K562 (cell line): ENCODE results near the gene CKAP5. TPM values are rescaled to one million over a fixed set of nuclear protein-coding genes. Genes with fewer than 3 reads are reported as not detected.

Experiments used
- ATAC-seq: fragments of 200-7000 bp; cut with Tn5 transposase; 3 replicates; pipeline ENCODE4 v1.9.1; 2020; ENCODE audit warnings: moderate library complexity
- BruUV-seq: library from RNA; stranded (reverse); fragments of 400-500 nt; replicated peaks from 2 replicates; lab custom pipeline; 2021; lab: Mats Ljungman, UMichigan
- CTCF ChIA-PET: fragments of 300-600 bp; formaldehyde crosslinking; extraction: SDS; loops from one replicate; lab custom pipeline; 2021; ENCODE audit warnings: low intra/inter-chr PET ratio; lab: Yijun Ruan, JAX
- POLR2A ChIA-PET: fragments of 300-600, 350-650 bp; sonication (Branson Sonifier 250); formaldehyde crosslinking; extraction: SDS; loops from one replicate; lab custom pipeline; 2021; ENCODE audit warnings: antibody characterized with exemption, inconsistent platforms; lab: Yijun Ruan, JAX
- DNase-seq, 4 experiments: peaks; one replicate each; pipeline versions ENCODE4 v3.0.0 to v3.0.0-alpha.2; 2011 to 2018; ENCODE audit warnings: low spot score in 3 of 4, mixed read lengths in 3 of 4; ENCODE audit errors: extremely low read depth in 1 of 4
- FAIRE-seq: peaks from 2 replicates; lab custom pipeline; 2011; peaks lifted over from hg19 to GRCh38; lab: Jason Lieb, UNC
- H2AFZ ChIP-seq: 2 replicates; pipeline ENCODE4 v1.6.0; 2011; ENCODE audit warnings: low read depth, low read length, control low read depth, inconsistent platforms
- H3K27ac ChIP-seq: fragments of 200-600 bp; 3 replicates; pipeline ENCODE4 v1.8.0; 2011; ENCODE audit warnings: low read depth, mild to moderate bottlenecking, control low read depth, inconsistent platforms, low read length, moderate library complexity, mixed read lengths; ENCODE audit errors: extremely low read depth
- H3K27me3 ChIP-seq, 2 experiments: fragments of 300-600 bp in 1 of 2; 2 replicates in 1 of 2; 3 replicates in 1 of 2; pipeline versions ENCODE4 v1.6.0 to v1.8.0; 2011; ENCODE audit warnings: inconsistent platforms in 2 of 2, low read length in 2 of 2, mild to moderate bottlenecking in 1 of 2, mixed read lengths in 1 of 2, moderate library complexity in 1 of 2; ENCODE audit not compliant: control insufficient read depth in 2 of 2, insufficient read depth in 2 of 2
- H3K36me3 ChIP-seq: fragments of 300-600 bp; 3 replicates; pipeline ENCODE4 v1.8.0; 2011; ENCODE audit warnings: mild to moderate bottlenecking, low read length, inconsistent platforms; ENCODE audit not compliant: control insufficient read depth, insufficient read depth
- H3K4me1 ChIP-seq, 2 experiments: fragments of 200-600 bp in 1 of 2; replicated peaks in 1 of 2; 2 replicates in 1 of 2; 3 replicates in 1 of 2; pipeline versions ENCODE4 v1.5.1 to v1.8.0; 2011; ENCODE audit warnings: inconsistent platforms in 2 of 2, low read length in 2 of 2, mild to moderate bottlenecking in 1 of 2, mixed read lengths in 1 of 2, moderate library complexity in 1 of 2; ENCODE audit not compliant: control insufficient read depth in 2 of 2, insufficient read depth in 2 of 2
- H3K4me2 ChIP-seq: 2 replicates; pipeline ENCODE4 v1.6.1; 2011; ENCODE audit warnings: low read length, control low read depth, inconsistent platforms, mixed read lengths; ENCODE audit not compliant: insufficient read depth
- H3K4me3 ChIP-seq: fragments of 200-600 bp; sonication (generic), shearing (Covaris generic); 2 replicates; pipeline ENCODE4 v1.5.1; 2016; ENCODE audit warnings: control low read depth, inconsistent platforms
- H3K79me2 ChIP-seq: fragments of 200-600 bp; 3 replicates; pipeline ENCODE4 v1.8.0; 2011; ENCODE audit warnings: low read length, inconsistent platforms; ENCODE audit not compliant: control insufficient read depth, insufficient read depth
- H3K9ac ChIP-seq, 2 experiments: 2 replicates each; pipeline versions ENCODE4 v1.6.0 to v1.6.1; 2011; ENCODE audit warnings: low read depth in 2 of 2, low read length in 2 of 2, control low read depth in 1 of 2, inconsistent platforms in 1 of 2, mild to moderate bottlenecking in 1 of 2, mixed read lengths in 1 of 2; ENCODE audit not compliant: insufficient read depth in 1 of 2
- H3K9me1 ChIP-seq: one replicate; pipeline ENCODE4 v1.6.0; 2011; ENCODE audit warnings: inconsistent platforms, mild to moderate bottlenecking, low read length, moderate library complexity; ENCODE audit not compliant: control insufficient read depth, insufficient read depth
- H3K9me3 ChIP-seq: replicated peaks from 2 replicates; pipeline ENCODE4 v1.5.1; 2011; ENCODE audit warnings: low read depth, low read length, inconsistent platforms; ENCODE audit not compliant: control insufficient read depth, insufficient read depth
- H4K20me1 ChIP-seq: replicated peaks from 2 replicates; pipeline ENCODE4 v1.6.1; 2011; ENCODE audit warnings: low read length, inconsistent platforms, mixed read lengths; ENCODE audit not compliant: control insufficient read depth, insufficient read depth
- CEBPZ ChIP-seq: fragments of 150-350 bp; IDR thresholded peaks from 2 replicates; pipeline ENCODE4 v1.6.1; 2014; ENCODE audit warnings: low read depth, mild to moderate bottlenecking, low read length, borderline replicate concordance
- EGR1 ChIP-seq: fragments of 450-650 bp; conservative IDR thresholded peaks from 2 replicates; pipeline ENCODE4 v1.6.1; 2017; ENCODE audit warnings: mild to moderate bottlenecking
- ZNF217 ChIP-seq: sonication (generic); formaldehyde crosslinking; IDR thresholded peaks from 2 replicates; pipeline ENCODE4 v1.8.0; 2022; ENCODE audit warnings: mild to moderate bottlenecking, missing genetic modification reagents
- WGBS: fragments of 100-300 bp; shearing (Covaris generic); methylation state at CpG from one replicate; pipeline ENCODE4 v1.1.6; 2016; ENCODE audit warnings: low coverage, mixed read lengths; ENCODE audit not compliant: insufficient coverage; ENCODE audit errors: missing lambda C conversion rate; 5-methylcytosine and 5-hydroxymethylcytosine counted together
- in situ Hi-C: fragments of 300-500 bp; cut with MboI; formaldehyde crosslinking; loops from 4 replicates; pipeline ENCODE4 v1.15.0; 2018; ENCODE audit warnings: inconsistent platforms, mixed read lengths
- intact Hi-C: fragments of 100-400 bp; cut with micrococcal nuclease; formaldehyde crosslinking; loops from 2 replicates; pipeline ENCODE4 v1.14.2; 2022
- polyA plus RNA-seq, 8 experiments: library from polyadenylated mRNA; depleted of rRNA in 4 of 8; stranded (reverse) in 5 of 8; unstranded in 3 of 8; fragments of >200 nt; fragmentation: Nextera tagmentation in 2 of 8; fragmentation: Illumina TruSeq in 1 of 8; extraction: Ambion mirVana in 2 of 8; extraction: Trizol in 1 of 8; gene quantifications; 2 replicates each; pipeline versions ENCODE4 v1.2.1 to v1.2.3, GENCODE V29; 2011 to 2014; ENCODE audit warnings: inconsistent platforms in 1 of 8, missing spikeins in 1 of 8
- total RNA-seq, 7 experiments: library from RNA; depleted of rRNA in 6 of 7; stranded (reverse); fragments of >200 nt in 6 of 7; fragmentation: Illumina TruSeq in 2 of 7; extraction: Trizol in 2 of 7; gene quantifications; 2 replicates each; pipeline versions ENCODE4 v1.2.1 to v1.2.3, GENCODE V29; 2011 to 2021; ENCODE audit warnings: low replicate concordance in 1 of 7

Gene CKAP5
- total and polyA plus RNA-seq, 9 of the 15 experiments (the other 6 are each of a cell fraction or from before 2014, with no cell fraction given), result 60.1 to 239 (median 139) TPM

- Histone ChIP-seq H3K9me1 (no peaks in the 10 kb centered on the region), H3K4me3 (no peak overlapping the region), H4K20me1 (no peaks in the 10 kb centered on the region), H3K27me3 (no peaks in the 10 kb centered on the region), H3K4me2 (no peak overlapping the region)
- CTCF ChIA-PET, result no interaction called here
- FAIRE-seq, result no peak
- in situ Hi-C loops, result no loop called here
- TF ChIP-seq EGR1 (peak; percentile 82), ZNF217 (CRISPR knock-in tag) (no peak), CEBPZ (no peak)
- TF ChIP-seq, all 486 proteins: peak for 1
- Histone ChIP-seq H3K36me3 (peaks cover 45% of the 10 kb centered on the region), H2AFZ (no peak overlapping the region), H3K9me3 (no peaks in the 10 kb centered on the region), H3K27ac (no peak overlapping the region), H3K9ac (no peak overlapping the region), H3K79me2 (peaks cover 47% of the 10 kb centered on the region), H3K4me1 (peaks cover 24 to 37% of the 10 kb centered on the region in 2 experiments)
- intact Hi-C loops, result no loop called here
- POLR2A ChIA-PET, result interaction anchor here (0.6 to 0.8 kb wide), 2 partner anchors 12 to 141 kb away, joined by 3 to 4 read pairs; no protein-coding TSS in a partner anchor
- peak in 3 of 4 experiments; percentile 38 to 43 (median 41) for DNase-seq
- no TSS peak for BruUV-seq
- WGBS, result 0% methylated on average over 1 of the region's 1 CpG
- ATAC-seq, result no peak
Observed at GRCh38 chr11:46698597-46698996, 147.5 kb downstream of the CKAP5 start.
